Stimulated activated CD8-positive, alpha-beta memory T cell treated with anti-CD3 and anti-CD28 coated beads, Interleukin-2, amount 100 ng/mL, for 1 hour (primary cell): ENCODE data around the gene SNX19.
"Not testable (repeated sequence)": the region's sequence is repeated elsewhere in the genome, so short reads cannot be mapped to it uniquely, and the experiment has no call there.

Source experiments
- DNase-seq, 2 donors: peaks; one replicate each; pipeline ENCODE4 v3.0.0-alpha.2; 2020; ENCODE audit warnings: low read depth in 2 of 2

The SNX19 gene

GRCh38 chr11:130916238-130916855 lies at the start of gene SNX19:
Gene SNX19, minus strand, starts transcription at chr11:130916479. Its CDS starts 540 bp downstream, at chr11:130915939.
- peak; percentile 78 to 83 for DNase-seq

GRCh38 chr11:130964058-130964792 lies 47.9 kb upstream of the SNX19 start:
- DNase-seq: no peak

GRCh38 chr11:130947889-130948288 lies 31.6 kb upstream of the SNX19 start:
- DNase-seq: no peak

- no peak for DNase-seq
Observed at GRCh38 chr11:130947481-130947880, 31.2 kb upstream of the SNX19 start.

- no peak for DNase-seq
Observed at GRCh38 chr11:130947058-130947457, 30.8 kb upstream of the SNX19 start.

- DNase-seq: no peak
Observed at GRCh38 chr11:130945896-130946295, 29.6 kb upstream of the SNX19 start.

GRCh38 chr11:130940706-130941105 lies 24.4 kb upstream of the SNX19 start:
- no peak for DNase-seq

- DNase-seq: no peak
Observed at GRCh38 chr11:130937051-130937450, 20.8 kb upstream of the SNX19 start.

GRCh38 chr11:130932086-130932712 lies 15.9 kb upstream of the SNX19 start:
- DNase-seq: no peak

- no peak for DNase-seq
Observed at GRCh38 chr11:130924750-130925149, 8.5 kb upstream of the SNX19 start.

GRCh38 chr11:130920612-130921011 lies 4.3 kb upstream of the SNX19 start:
- not testable (repeated sequence) for DNase-seq

- DNase-seq: no peak
Observed at GRCh38 chr11:130918081-130918480, 1.8 kb upstream of the SNX19 start.

- no peak for DNase-seq
Observed at GRCh38 chr11:130916910-130917309, 631 bp upstream of the SNX19 start.

GRCh38 chr11:130915603-130916237 lies 559 bp downstream of the SNX19 start:
- DNase-seq: no peak

- DNase-seq: no peak
Observed at GRCh38 chr11:130913268-130913667, 3.0 kb downstream of the SNX19 start.

GRCh38 chr11:130912552-130912951 lies 3.7 kb downstream of the SNX19 start:
- no peak for DNase-seq

GRCh38 chr11:130911306-130911705 lies 5.0 kb downstream of the SNX19 start:
- no peak for DNase-seq

GRCh38 chr11:130909650-130910049 lies 6.6 kb downstream of the SNX19 start:
- no peak for DNase-seq

GRCh38 chr11:130908770-130909625 lies 7.3 kb downstream of the SNX19 start:
- no peak for DNase-seq

GRCh38 chr11:130908061-130908460 lies 8.2 kb downstream of the SNX19 start:
- DNase-seq: no peak

- DNase-seq: no peak
Observed at GRCh38 chr11:130907229-130907628, 9.1 kb downstream of the SNX19 start.

GRCh38 chr11:130906616-130907015 lies 9.7 kb downstream of the SNX19 start:
- DNase-seq: no peak
